Suprapubic skin (tissue), 4 donors: ENCODE results near the gene MTCL1. TPM values are rescaled to one million over a fixed set of nuclear protein-coding genes. Genes with fewer than 3 reads are reported as not detected.

Experiments
- DNase-seq, 2 donors: peaks; one replicate each; pipeline ENCODE4 v3.0.0-alpha.2; 2019; ENCODE audit warnings: low spot score in 2 of 2
- H3K27ac ChIP-seq: fragments of 200-600 bp; sonication (generic); one replicate; pipeline ENCODE4 v1.5.1; 2019
- H3K27me3 ChIP-seq: fragments of 200-600 bp; sonication (generic); one replicate; pipeline ENCODE4 v1.5.1; 2019
- H3K36me3 ChIP-seq: fragments of 200-600 bp; sonication (generic); one replicate; pipeline ENCODE4 v1.5.1; 2019
- H3K4me1 ChIP-seq: fragments of 200-600 bp; sonication (generic); one replicate; pipeline ENCODE4 v1.5.1; 2019
- H3K4me3 ChIP-seq: fragments of 200-600 bp; sonication (generic); one replicate; pipeline ENCODE4 v1.5.1; 2019; ENCODE audit warnings: mild to moderate bottlenecking
- H3K9me3 ChIP-seq: fragments of 200-600 bp; sonication (generic); one replicate; pipeline ENCODE4 v1.5.1; 2019
- CTCF ChIP-seq, 2 donors: fragments of 200-600 bp in 1 of 2; fragments of 450-650 bp in 1 of 2; sonication (generic) in 1 of 2; IDR thresholded peaks; one replicate each; pipeline ENCODE4 v1.5.1; 2016 to 2019; ENCODE audit warnings: antibody characterized with exemption in 2 of 2, mild to moderate bottlenecking in 1 of 2, moderate library complexity in 1 of 2
- EP300 ChIP-seq: sonication (generic); formaldehyde crosslinking; IDR thresholded peaks from one replicate; pipeline ENCODE4 v1.6.1; 2017; ENCODE audit warnings: antibody characterized with exemption
- POLR2A ChIP-seq, 2 donors: fragments of 450-650 bp; IDR thresholded peaks; one replicate each; pipeline ENCODE4 v1.6.1; 2017; ENCODE audit warnings: antibody characterized with exemption in 2 of 2, mild to moderate bottlenecking in 2 of 2, moderate library complexity in 2 of 2
- POLR2AphosphoS5 ChIP-seq, 3 donors: sonication (generic); formaldehyde crosslinking; IDR thresholded peaks; one replicate each; pipeline ENCODE4 v1.6.1; 2017; ENCODE audit warnings: antibody characterized with exemption in 3 of 3
- WGBS: methylation state at CpG from one replicate; pipeline ENCODE4 v1.1.5; 2018; 5-methylcytosine and 5-hydroxymethylcytosine counted together
- total RNA-seq, 4 donors: library from RNA; depleted of rRNA; stranded (reverse); fragments of >200 nt; gene quantifications; one replicate each; pipeline ENCODE4 v1.1.0, GENCODE V29; 2016

The MTCL1 gene
- total RNA-seq, 4 donors from 2014 or later = 7.0 to 9.4 (median 8.1) TPM

GRCh38 chr18:8802017-8802672, 96.8 kb downstream of the MTCL1 start:
- Histone ChIP-seq H3K9me3 (no peaks in the 10 kb centered on the region), H3K4me3 (no peak overlapping the region), H3K36me3 (no peaks in the 10 kb centered on the region), H3K27me3 (no peaks in the 10 kb centered on the region), H3K27ac (no peak overlapping the region), H3K4me1 (peaks cover 2% of the 10 kb centered on the region)
- TF ChIP-seq POLR2A (IDR thresholded peaks at IDR 0.05) (no peak), POLR2AphosphoS5 (IDR thresholded peaks at IDR 0.05) (no peak), EP300 (no peak)
- WGBS = 76% methylated on average over 6 of the region's 6 CpGs
- no peak for DNase-seq

- Histone ChIP-seq H3K9me3 (no peaks in the 10 kb centered on the region), H3K4me1 (peaks cover 2% of the 10 kb centered on the region), H3K36me3 (no peaks in the 10 kb centered on the region), H3K4me3 (no peak overlapping the region), H3K27me3 (no peaks in the 10 kb centered on the region), H3K27ac (no peak overlapping the region)
- DNase-seq = no peak
- no peak for TF ChIP-seq POLR2AphosphoS5 (IDR thresholded peaks at IDR 0.05)
- no peak for TF ChIP-seq POLR2A (IDR thresholded peaks at IDR 0.05)
- TF ChIP-seq EP300 = no peak
- no peak for TF ChIP-seq CTCF (IDR thresholded peaks at IDR 0.05)
- 82% methylated on average over 8 of the region's 8 CpGs for WGBS
These were observed 97.9 kb downstream of the MTCL1 start for GRCh38 chr18:8803063-8803795.

- TF ChIP-seq POLR2A (IDR thresholded peaks at IDR 0.05) (no peak), CTCF (IDR thresholded peaks at IDR 0.05) (no peak), EP300 (no peak), POLR2AphosphoS5 (IDR thresholded peaks at IDR 0.05) (no peak)
- Histone ChIP-seq H3K9me3 (no peaks in the 10 kb centered on the region), H3K4me3 (no peak overlapping the region), H3K27me3 (no peaks in the 10 kb centered on the region), H3K27ac (no peak overlapping the region), H3K36me3 (no peaks in the 10 kb centered on the region), H3K4me1 (no peaks in the 10 kb centered on the region)
- WGBS = 80% methylated on average over 1 of the region's 1 CpG
- DNase-seq = no peak
These were observed 98.6 kb downstream of the MTCL1 start for GRCh38 chr18:8803957-8804356.

- H3K4me1 ChIP-seq = no peaks in the 10 kb centered on the region
- no peak overlapping the region for H3K27ac ChIP-seq
- H3K27me3 ChIP-seq = no peaks in the 10 kb centered on the region
- peaks cover 5% of the 10 kb centered on the region for H3K36me3 ChIP-seq
- WGBS = 81% methylated on average over 4 of the region's 4 CpGs
- H3K4me3 ChIP-seq = no peak overlapping the region
- DNase-seq = no peak
- TF ChIP-seq POLR2A (IDR thresholded peaks at IDR 0.05) (no peak), POLR2AphosphoS5 (IDR thresholded peaks at IDR 0.05) (no peak), CTCF (IDR thresholded peaks at IDR 0.05) (no peak), EP300 (no peak)
- H3K9me3 ChIP-seq = no peaks in the 10 kb centered on the region
These were observed 100.2 kb downstream of the MTCL1 start for GRCh38 chr18:8805552-8805951.

- 97% methylated on average over 6 of the region's 6 CpGs for WGBS
- no peak overlapping the region for H3K27ac ChIP-seq
- no peak overlapping the region for H3K4me3 ChIP-seq
- H3K4me1 ChIP-seq = no peaks in the 10 kb centered on the region
- H3K9me3 ChIP-seq = no peaks in the 10 kb centered on the region
- no peaks in the 10 kb centered on the region for H3K27me3 ChIP-seq
- TF ChIP-seq CTCF (IDR thresholded peaks at IDR 0.05) = no peak
- TF ChIP-seq POLR2A (IDR thresholded peaks at IDR 0.05) = no peak
- TF ChIP-seq POLR2AphosphoS5 (IDR thresholded peaks at IDR 0.05) = no peak
- no peak for TF ChIP-seq EP300
- peaks cover 5% of the 10 kb centered on the region for H3K36me3 ChIP-seq
- DNase-seq = no peak
These were observed 100.9 kb downstream of the MTCL1 start for GRCh38 chr18:8806100-8806797.
